ENCODE measurements around the gene CDK5RAP2.

DNA sequence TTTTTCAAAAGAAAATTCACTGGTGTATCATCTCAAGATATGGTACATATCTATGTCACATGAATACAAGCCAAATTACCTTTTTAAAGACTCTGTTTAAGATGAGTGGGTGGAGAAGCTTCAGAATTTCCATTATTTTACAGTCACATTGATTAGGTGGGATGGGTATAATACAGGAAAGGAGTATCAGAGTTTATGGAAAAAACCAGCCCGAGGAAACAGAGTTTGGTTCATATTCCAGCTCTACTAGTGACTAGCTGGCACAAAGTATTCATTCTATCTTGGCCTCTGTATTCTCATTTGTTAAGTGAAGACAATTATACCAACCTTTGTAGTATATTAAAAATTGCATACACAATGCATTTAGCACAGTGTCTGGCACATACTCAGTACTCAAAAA, 46.5 kb upstream of the CDK5RAP2 start:
- TF ChIP-seq, protein P1, sequence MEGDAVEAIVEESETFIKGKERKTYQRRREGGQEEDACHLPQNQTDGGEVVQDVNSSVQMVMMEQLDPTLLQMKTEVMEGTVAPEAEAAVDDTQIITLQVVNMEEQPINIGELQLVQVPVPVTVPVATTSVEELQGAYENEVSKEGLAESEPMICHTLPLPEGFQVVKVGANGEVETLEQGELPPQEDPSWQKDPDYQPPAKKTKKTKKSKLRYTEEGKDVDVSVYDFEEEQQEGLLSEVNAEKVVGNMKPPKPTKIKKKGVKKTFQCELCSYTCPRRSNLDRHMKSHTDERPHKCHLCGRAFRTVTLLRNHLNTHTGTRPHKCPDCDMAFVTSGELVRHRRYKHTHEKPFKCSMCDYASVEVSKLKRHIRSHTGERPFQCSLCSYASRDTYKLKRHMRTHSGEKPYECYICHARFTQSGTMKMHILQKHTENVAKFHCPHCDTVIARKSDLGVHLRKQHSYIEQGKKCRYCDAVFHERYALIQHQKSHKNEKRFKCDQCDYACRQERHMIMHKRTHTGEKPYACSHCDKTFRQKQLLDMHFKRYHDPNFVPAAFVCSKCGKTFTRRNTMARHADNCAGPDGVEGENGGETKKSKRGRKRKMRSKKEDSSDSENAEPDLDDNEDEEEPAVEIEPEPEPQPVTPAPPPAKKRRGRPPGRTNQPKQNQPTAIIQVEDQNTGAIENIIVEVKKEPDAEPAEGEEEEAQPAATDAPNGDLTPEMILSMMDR (IDR thresholded peaks at IDR 0.05) = no peak
- no peak for TF ChIP-seq POLR2A (IDR thresholded peaks at IDR 0.05)

Measured in sigmoid colon (tissue), 3 donors.